GM18502 (cell line): Measurements from ENCODE around the gene EID1.

ENCODE experiments used
- ATAC-seq: cut with Tn5 transposase; IDR thresholded peaks from one replicate; pipeline ENCODE4 v1.9.1; 2021; ENCODE audit warnings: mild to moderate bottlenecking; ENCODE audit not compliant: unreplicated experiment, poor library complexity

The EID1 gene

GRCh38 chr15:48868023-48868422 lies 9.9 kb upstream of the EID1 start:
- ATAC-seq, result no peak

GRCh38 chr15:48868536-48868935 lies 9.4 kb upstream of the EID1 start:
- ATAC-seq, result no peak

GRCh38 chr15:48869966-48870365 lies 8.0 kb upstream of the EID1 start:
- ATAC-seq, result no peak

- ATAC-seq, result no peak
Measured at GRCh38 chr15:48871542-48871941, 6.4 kb upstream of the EID1 start.

- no peak for ATAC-seq
Measured at GRCh38 chr15:48872632-48873031, 5.3 kb upstream of the EID1 start.

GRCh38 chr15:48875241-48875960 lies 2.5 kb upstream of the EID1 start:
- ATAC-seq, result no peak

- no peak for ATAC-seq
Measured at GRCh38 chr15:48876057-48876456, 1.9 kb upstream of the EID1 start.

GRCh38 chr15:48880070-48880634 lies 2.2 kb downstream of the EID1 start:
- no peak for ATAC-seq

- no peak for ATAC-seq
Measured at GRCh38 chr15:48883699-48884098, 5.8 kb downstream of the EID1 start.

GRCh38 chr15:48887144-48887543 lies 9.2 kb downstream of the EID1 start:
- ATAC-seq, result no peak

- no peak for ATAC-seq
Measured at GRCh38 chr15:48888191-48888590, 10.3 kb downstream of the EID1 start.

GRCh38 chr15:48888836-48889235 lies 10.9 kb downstream of the EID1 start:
- no peak for ATAC-seq

GRCh38 chr15:48889925-48890324 lies 12.0 kb downstream of the EID1 start:
- ATAC-seq, result no peak

- ATAC-seq, result no peak
Measured at GRCh38 chr15:48890375-48890972, 12.5 kb downstream of the EID1 start.

GRCh38 chr15:48891232-48891765 lies 13.4 kb downstream of the EID1 start:
- ATAC-seq, result no peak

- ATAC-seq, result no peak
Measured at GRCh38 chr15:48893311-48893710, 15.4 kb downstream of the EID1 start.

- no peak for ATAC-seq
Measured at GRCh38 chr15:48896869-48897814, 19.2 kb downstream of the EID1 start.

GRCh38 chr15:48898032-48898431 lies 20.1 kb downstream of the EID1 start:
- no peak for ATAC-seq

GRCh38 chr15:48898446-48898845 lies 20.5 kb downstream of the EID1 start:
- ATAC-seq, result no peak

- no peak for ATAC-seq
Measured at GRCh38 chr15:48899793-48900192, 21.9 kb downstream of the EID1 start.

GRCh38 chr15:48904758-48905157 lies 26.8 kb downstream of the EID1 start:
- no peak for ATAC-seq
